SU-DHL-6 (cell line): ENCODE results near the gene ISG20L2.
"Not testable (repeated sequence)": the region's sequence is repeated elsewhere in the genome, so short reads cannot be mapped to it uniquely, and the experiment has no call there.

Source experiments
- CTCF ChIP-seq: fragments of 200-600 bp; sonication (generic); IDR thresholded peaks from one replicate; pipeline ENCODE4 v1.5.1; 2017; ENCODE audit warnings: antibody characterized with exemption, mild to moderate bottlenecking, low read length, moderate library complexity; ENCODE audit not compliant: insufficient read depth, poor library complexity, severe bottlenecking
- EZH2phosphoT487 ChIP-seq: fragments of 200-600 bp; sonication (generic), shearing (Covaris generic); conservative IDR thresholded peaks from 2 replicates; pipeline ENCODE4 v1.6.1; 2018; ENCODE audit warnings: mild to moderate bottlenecking, antibody characterized with exemption, low read length, moderate library complexity, mixed read lengths

GRCh38 chr1:156765136-156765535 lies 36.6 kb upstream of the ISG20L2 start:
- TF ChIP-seq CTCF, EZH2phosphoT487: not testable (repeated sequence)
